NT2/D1 (cell line): Measurements from ENCODE around the gene LPIN1.
"Not testable (repeated sequence)": the region's sequence is repeated elsewhere in the genome, so short reads cannot be mapped to it uniquely, and the experiment has no call there.

Experiments
- YY1 ChIP-seq: IDR thresholded peaks from 2 replicates; pipeline ENCODE4 v1.6.1; 2011; ENCODE audit not compliant: insufficient read length, insufficient read depth
- ZNF274 ChIP-seq: IDR thresholded peaks from 2 replicates; pipeline ENCODE4 v1.6.1; 2011; ENCODE audit warnings: mild to moderate bottlenecking, low read depth, low read length

GRCh38 chr2:11844798-11845197, 98.4 kb downstream of the LPIN1 start:
- not testable (repeated sequence) for TF ChIP-seq YY1, ZNF274
